Uterus (tissue), 4 donors: ENCODE results near the gene SKAP2. TPM values are rescaled to one million over a fixed set of nuclear protein-coding genes. Genes with fewer than 3 reads are reported as not detected.
A peak's percentile ranks its signal among the peaks of the same experiment; 100 is the strongest.

Source experiments
- DNase-seq, 2 donors: peaks; one replicate each; pipeline ENCODE4 v3.0.0-alpha.2; 2019 to 2020
- H3K27ac ChIP-seq, 2 donors: fragments of 200-600 bp; sonication (generic); 1 replicate in 1 of 2; 2 replicates in 1 of 2; pipeline ENCODE4 v1.5.1; 2016 to 2018
- H3K27me3 ChIP-seq, 2 donors: fragments of 200-600 bp; sonication (generic); one replicate each; pipeline ENCODE4 v1.5.1; 2018 to 2019; ENCODE audit warnings: control low read depth in 1 of 2
- H3K36me3 ChIP-seq, 2 donors: fragments of 200-600 bp; sonication (generic); one replicate each; pipeline ENCODE4 v1.5.1; 2019; ENCODE audit warnings: control low read depth in 1 of 2
- H3K4me1 ChIP-seq, 2 donors: fragments of 200-600 bp; sonication (generic); one replicate each; pipeline ENCODE4 v1.5.1; 2018 to 2019; ENCODE audit warnings: control low read depth in 1 of 2
- H3K4me3 ChIP-seq, 2 donors: fragments of 200-600 bp; sonication (generic); 1 replicate in 1 of 2; 2 replicates in 1 of 2; pipeline ENCODE4 v1.5.1; 2018 to 2019; ENCODE audit warnings: mild to moderate bottlenecking in 1 of 2
- H3K9me3 ChIP-seq, 2 donors: fragments of 200-600 bp; sonication (generic); one replicate each; pipeline ENCODE4 v1.5.1; 2019; ENCODE audit warnings: control low read depth in 1 of 2
- POLR2A ChIP-seq, 2 donors: fragments of 450-650 bp; IDR thresholded peaks; one replicate each; pipeline ENCODE4 v1.6.1; 2016; ENCODE audit warnings: antibody characterized with exemption in 2 of 2, mild to moderate bottlenecking in 1 of 2, moderate library complexity in 1 of 2
- intact Hi-C: fragments of 100-400 bp; cut with DNase I; formaldehyde crosslinking; loops from one replicate; pipeline ENCODE4 v1.15.1; 2023; ENCODE audit warnings: low total_unique reads
- total RNA-seq, 4 donors: library from RNA; depleted of rRNA in 3 of 4; stranded (reverse); fragments of >200 nt in 3 of 4; gene quantifications; one replicate each; pipeline versions ENCODE4 v1.1.0 to v1.2.4, GENCODE V29; 2014 to 2023
- TF ChIP-seq, protein P1 (sequence below), 4 experiments: fragments of 200-600 bp in 2 of 4; fragments of 450-650 bp in 2 of 4; sonication (generic) in 2 of 4; IDR thresholded peaks; one replicate each; pipeline ENCODE4 v1.5.1; 2016 to 2019; ENCODE audit warnings: antibody characterized with exemption in 4 of 4, mild to moderate bottlenecking in 2 of 4, moderate library complexity in 1 of 4
- donor health status: DM: yes; HTN: yes; CAD: no.

SKAP2 gene
- total RNA-seq, 4 donors from 2014 or later, result 3.3 to 50.6 (median 12.6) TPM

DNA sequence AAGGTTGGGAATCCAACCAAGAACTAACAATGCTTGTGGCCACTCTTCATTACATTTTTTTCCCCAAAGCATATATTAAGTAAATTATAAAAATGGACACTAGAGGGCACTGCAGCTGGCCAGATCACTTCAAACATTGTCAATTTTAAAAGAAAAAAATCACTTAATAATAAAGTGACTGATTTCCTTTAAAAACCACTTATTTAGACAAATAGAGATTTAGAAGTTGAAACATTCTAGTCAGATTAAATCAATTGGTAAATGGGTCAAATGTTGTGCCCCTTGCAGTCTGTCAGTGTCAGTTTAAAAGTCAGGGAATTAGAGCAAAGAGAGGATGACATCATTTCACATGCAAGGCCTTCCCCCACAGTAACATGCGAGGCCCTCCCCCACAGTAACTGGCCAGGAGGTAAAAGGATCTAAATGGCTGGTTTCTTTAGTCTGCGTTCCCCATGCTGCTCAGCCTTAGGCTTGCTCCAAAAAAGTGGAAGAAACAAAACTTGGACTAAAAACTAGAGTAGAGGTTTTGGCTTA is 177.9 kb downstream of the SKAP2 start:
- Histone ChIP-seq H3K27ac (no peak overlapping the region), H3K36me3 (no peaks in the 10 kb centered on the region), H3K4me1 (no peaks in the 10 kb centered on the region), H3K4me3 (no peak overlapping the region), H3K9me3 (no peaks in the 10 kb centered on the region), H3K27me3 (peaks cover 0 to 18% of the 10 kb centered on the region in 2 donors)
- intact Hi-C loops, result no loop called here
- TF ChIP-seq, protein P1, sequence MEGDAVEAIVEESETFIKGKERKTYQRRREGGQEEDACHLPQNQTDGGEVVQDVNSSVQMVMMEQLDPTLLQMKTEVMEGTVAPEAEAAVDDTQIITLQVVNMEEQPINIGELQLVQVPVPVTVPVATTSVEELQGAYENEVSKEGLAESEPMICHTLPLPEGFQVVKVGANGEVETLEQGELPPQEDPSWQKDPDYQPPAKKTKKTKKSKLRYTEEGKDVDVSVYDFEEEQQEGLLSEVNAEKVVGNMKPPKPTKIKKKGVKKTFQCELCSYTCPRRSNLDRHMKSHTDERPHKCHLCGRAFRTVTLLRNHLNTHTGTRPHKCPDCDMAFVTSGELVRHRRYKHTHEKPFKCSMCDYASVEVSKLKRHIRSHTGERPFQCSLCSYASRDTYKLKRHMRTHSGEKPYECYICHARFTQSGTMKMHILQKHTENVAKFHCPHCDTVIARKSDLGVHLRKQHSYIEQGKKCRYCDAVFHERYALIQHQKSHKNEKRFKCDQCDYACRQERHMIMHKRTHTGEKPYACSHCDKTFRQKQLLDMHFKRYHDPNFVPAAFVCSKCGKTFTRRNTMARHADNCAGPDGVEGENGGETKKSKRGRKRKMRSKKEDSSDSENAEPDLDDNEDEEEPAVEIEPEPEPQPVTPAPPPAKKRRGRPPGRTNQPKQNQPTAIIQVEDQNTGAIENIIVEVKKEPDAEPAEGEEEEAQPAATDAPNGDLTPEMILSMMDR (IDR thresholded peaks at IDR 0.05), result peak; percentile 52 to 66 (median 60)
- no peak for TF ChIP-seq POLR2A (IDR thresholded peaks at IDR 0.05)
- no peak for DNase-seq

DNA sequence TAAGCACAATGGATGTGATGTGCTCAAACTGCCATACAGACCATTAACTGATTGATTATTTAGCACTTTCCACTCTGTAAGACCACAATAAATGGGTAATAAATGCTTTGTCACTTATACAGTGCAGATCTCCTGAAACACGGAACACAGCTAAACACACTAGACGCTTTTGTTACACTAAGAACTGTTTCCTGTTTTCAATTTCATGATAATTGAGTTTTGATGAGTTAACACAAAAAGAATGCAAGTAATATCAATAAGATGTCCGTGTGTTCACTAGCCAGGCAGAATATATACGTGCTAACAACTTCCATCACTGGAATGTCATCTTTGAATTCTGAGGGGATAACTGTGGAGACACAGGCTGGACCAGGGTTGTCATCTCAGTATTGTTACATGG is 178.8 kb downstream of the SKAP2 start:
- intact Hi-C loops, result no loop called here
- H3K27ac ChIP-seq, result no peak overlapping the region
- no peak overlapping the region for H3K4me3 ChIP-seq
- no peaks in the 10 kb centered on the region for H3K9me3 ChIP-seq
- no peak for DNase-seq
- TF ChIP-seq POLR2A (IDR thresholded peaks at IDR 0.05), result no peak
- TF ChIP-seq, protein P1 (IDR thresholded peaks at IDR 0.05), result no peak
- H3K4me1 ChIP-seq, result no peaks in the 10 kb centered on the region
- H3K27me3 ChIP-seq, result peaks cover 0 to 12% of the 10 kb centered on the region in 2 donors
- H3K36me3 ChIP-seq, result no peaks in the 10 kb centered on the region

DNA sequence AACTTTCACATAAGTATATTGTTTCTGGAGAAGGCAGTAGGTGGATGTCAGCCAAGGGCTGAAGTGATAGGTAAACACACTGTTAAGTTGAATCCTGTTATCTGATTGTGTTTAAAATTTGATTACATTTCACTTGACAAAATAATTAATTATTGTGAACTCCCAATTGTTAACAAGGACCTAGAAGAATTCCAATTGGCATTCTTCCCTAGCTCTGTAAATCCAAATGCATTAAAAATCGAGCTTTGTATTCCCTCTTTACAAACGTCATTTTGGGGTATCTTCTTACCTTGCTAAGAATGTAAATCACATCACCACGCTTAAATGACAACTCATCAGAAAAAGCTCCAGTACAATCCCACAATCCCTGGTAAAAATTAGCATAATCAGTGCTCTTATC is 179.9 kb downstream of the SKAP2 start:
- Histone ChIP-seq H3K4me3 (no peak overlapping the region), H3K36me3 (no peaks in the 10 kb centered on the region), H3K4me1 (no peaks in the 10 kb centered on the region), H3K27me3 (peaks cover 0 to 12% of the 10 kb centered on the region in 2 donors), H3K27ac (no peak overlapping the region), H3K9me3 (no peaks in the 10 kb centered on the region)
- no peak for DNase-seq
- intact Hi-C loops, result no loop called here
- TF ChIP-seq, protein P1 (IDR thresholded peaks at IDR 0.05), result no peak
- TF ChIP-seq POLR2A (IDR thresholded peaks at IDR 0.05), result no peak

DNA sequence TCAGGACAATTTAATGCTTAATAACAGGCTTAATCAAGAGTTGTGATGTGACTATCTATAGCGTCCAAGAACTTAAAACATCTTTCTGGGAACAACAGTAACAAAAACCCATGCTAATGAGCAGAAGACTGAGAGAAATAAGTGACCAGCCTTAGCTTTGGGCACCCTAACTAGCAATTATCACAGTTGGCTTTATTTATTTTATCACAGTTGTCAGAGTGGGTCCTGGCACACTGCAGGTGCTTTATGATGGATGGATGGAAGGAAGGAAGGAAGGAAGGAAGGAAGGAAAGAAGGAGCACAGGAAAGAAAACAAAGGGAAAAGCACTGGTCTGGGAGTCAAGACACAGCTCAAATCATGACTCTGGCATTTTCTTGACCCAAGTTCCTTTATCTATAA is 181.1 kb downstream of the SKAP2 start:
- TF ChIP-seq, protein P1 (IDR thresholded peaks at IDR 0.05), result no peak
- no peak for TF ChIP-seq POLR2A (IDR thresholded peaks at IDR 0.05)
- no peak overlapping the region for H3K27ac ChIP-seq
- DNase-seq, result no peak
- intact Hi-C loops, result no loop called here
- H3K4me1 ChIP-seq, result no peaks in the 10 kb centered on the region
- no peaks in the 10 kb centered on the region for H3K9me3 ChIP-seq
- H3K27me3 ChIP-seq, result peaks cover 0 to 11% of the 10 kb centered on the region in 2 donors
- H3K4me3 ChIP-seq, result no peak overlapping the region
- no peaks in the 10 kb centered on the region for H3K36me3 ChIP-seq

DNA sequence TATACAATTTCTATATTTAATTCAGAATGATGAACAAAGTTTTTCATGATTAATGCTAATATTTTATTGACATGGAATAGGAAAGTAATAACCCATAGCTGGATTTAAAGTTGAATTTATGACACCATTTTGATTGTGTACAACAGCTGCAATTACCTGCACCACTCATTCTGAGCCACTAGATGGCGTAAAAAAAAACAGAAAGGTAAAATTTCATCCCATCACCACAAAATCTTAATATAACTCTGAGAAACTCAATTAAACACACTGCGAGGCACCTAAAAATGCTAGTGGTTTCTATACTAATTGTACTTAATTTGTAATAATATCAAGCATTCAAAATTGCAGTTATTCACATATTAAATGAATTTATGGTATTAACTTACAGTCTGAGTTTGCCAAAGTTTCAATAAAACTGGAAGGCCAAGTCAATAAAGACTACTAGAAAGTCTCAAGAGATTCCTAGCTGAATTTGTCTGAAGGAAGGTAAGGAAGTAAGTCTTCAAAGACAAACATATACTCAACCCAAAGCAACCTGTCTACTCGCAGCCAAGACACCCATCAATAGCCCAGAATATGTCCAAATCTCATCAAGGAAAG is 182.5 kb downstream of the SKAP2 start:
- Histone ChIP-seq H3K36me3 (no peaks in the 10 kb centered on the region), H3K27me3 (peaks cover 0 to 5% of the 10 kb centered on the region in 2 donors), H3K9me3 (no peaks in the 10 kb centered on the region), H3K4me1 (no peaks in the 10 kb centered on the region), H3K4me3 (no peak overlapping the region), H3K27ac (no peak overlapping the region)
- DNase-seq, result no peak
- intact Hi-C loops, result no loop called here
- TF ChIP-seq POLR2A (IDR thresholded peaks at IDR 0.05), result no peak
- TF ChIP-seq, protein P1 (IDR thresholded peaks at IDR 0.05), result peak; percentile 24 to 42 (median 38)
